Thoracic aorta (tissue), 2 donors: Measurements from ENCODE around the gene ACSS3. TPM values are rescaled to one million over a fixed set of nuclear protein-coding genes. Genes with fewer than 3 reads are reported as not detected.

Experiments used
- ATAC-seq: fragments of 150-250 bp; one replicate; pipeline ENCODE4 v1.8.0; 2017; ENCODE audit warnings: low read depth; ENCODE audit not compliant: insufficient number of reproducible peaks, low FRiP score
- DNase-seq: peaks from one replicate; pipeline ENCODE4 v3.0.0-alpha.2; 2020; ENCODE audit warnings: low spot score
- H3K27ac ChIP-seq, 2 donors: fragments of 200-600 bp; sonication (generic); 1 replicate in 1 of 2; 2 replicates in 1 of 2; pipeline ENCODE4 v1.5.1; 2016; ENCODE audit warnings: mild to moderate bottlenecking in 2 of 2, moderate library complexity in 2 of 2
- H3K27me3 ChIP-seq: fragments of 200-600 bp; sonication (generic); replicated peaks from 2 replicates; pipeline ENCODE4 v1.6.0; 2016; ENCODE audit warnings: mild to moderate bottlenecking; ENCODE audit not compliant: insufficient read depth
- H3K36me3 ChIP-seq: fragments of 200-600 bp; sonication (generic); one replicate; pipeline ENCODE4 v1.5.1; 2016
- H3K4me1 ChIP-seq, 2 donors: fragments of 200-600 bp; sonication (generic); 1 replicate in 1 of 2; 2 replicates in 1 of 2; pipeline versions ENCODE4 v1.5.1 to v1.6.0; 2016; ENCODE audit warnings: low read depth in 2 of 2, mild to moderate bottlenecking in 1 of 2; ENCODE audit not compliant: control insufficient read depth in 1 of 2
- H3K4me3 ChIP-seq: fragments of 200-600 bp; sonication (generic); 2 replicates; pipeline ENCODE4 v1.5.1; 2016; ENCODE audit warnings: mild to moderate bottlenecking
- H3K9me3 ChIP-seq: fragments of 200-600 bp; sonication (generic); 2 replicates; pipeline ENCODE4 v1.5.1; 2016
- total RNA-seq, 2 donors: library from RNA; depleted of rRNA; stranded (reverse); fragments of >200 nt; gene quantifications; one replicate each; pipeline versions ENCODE4 v1.1.0 to v1.2.3, GENCODE V29; 2016
- TF ChIP-seq, protein P1 (sequence below): fragments of 200-600 bp; sonication (generic); IDR thresholded peaks from one replicate; pipeline ENCODE4 v1.5.1; 2019; ENCODE audit warnings: antibody characterized with exemption

ACSS3 gene
- total RNA-seq, 2 donors from 2014 or later, result 16.5 to 30.0 TPM

DNA sequence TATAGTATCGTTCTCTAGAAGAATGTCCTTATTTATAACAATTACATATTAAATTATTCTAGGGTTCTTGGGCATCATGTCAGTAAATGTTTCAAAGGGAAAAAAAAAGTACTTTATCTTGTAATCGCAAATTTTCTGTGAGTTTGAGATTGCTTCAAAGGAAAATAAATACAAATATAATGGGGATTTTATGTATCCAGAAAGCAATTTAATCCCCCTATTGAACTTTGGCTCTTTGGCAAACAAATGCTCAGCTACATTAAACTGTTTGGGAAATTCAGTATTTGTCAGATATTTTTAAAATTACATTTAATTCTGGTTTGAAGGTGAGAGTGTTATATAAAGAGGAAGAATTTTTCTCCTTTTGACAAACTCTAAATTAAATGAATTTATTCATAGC, 8.0 kb downstream of the ACSS3 start:
- Histone ChIP-seq H3K9me3 (no peaks in the 10 kb centered on the region), H3K27me3 (no peaks in the 10 kb centered on the region), H3K4me1 (peaks cover 8 to 9% of the 10 kb centered on the region in 2 donors), H3K27ac (no peak overlapping the region), H3K4me3 (no peak overlapping the region), H3K36me3 (no peaks in the 10 kb centered on the region)
- no peak for ATAC-seq
- no peak for DNase-seq
- TF ChIP-seq, protein P1, sequence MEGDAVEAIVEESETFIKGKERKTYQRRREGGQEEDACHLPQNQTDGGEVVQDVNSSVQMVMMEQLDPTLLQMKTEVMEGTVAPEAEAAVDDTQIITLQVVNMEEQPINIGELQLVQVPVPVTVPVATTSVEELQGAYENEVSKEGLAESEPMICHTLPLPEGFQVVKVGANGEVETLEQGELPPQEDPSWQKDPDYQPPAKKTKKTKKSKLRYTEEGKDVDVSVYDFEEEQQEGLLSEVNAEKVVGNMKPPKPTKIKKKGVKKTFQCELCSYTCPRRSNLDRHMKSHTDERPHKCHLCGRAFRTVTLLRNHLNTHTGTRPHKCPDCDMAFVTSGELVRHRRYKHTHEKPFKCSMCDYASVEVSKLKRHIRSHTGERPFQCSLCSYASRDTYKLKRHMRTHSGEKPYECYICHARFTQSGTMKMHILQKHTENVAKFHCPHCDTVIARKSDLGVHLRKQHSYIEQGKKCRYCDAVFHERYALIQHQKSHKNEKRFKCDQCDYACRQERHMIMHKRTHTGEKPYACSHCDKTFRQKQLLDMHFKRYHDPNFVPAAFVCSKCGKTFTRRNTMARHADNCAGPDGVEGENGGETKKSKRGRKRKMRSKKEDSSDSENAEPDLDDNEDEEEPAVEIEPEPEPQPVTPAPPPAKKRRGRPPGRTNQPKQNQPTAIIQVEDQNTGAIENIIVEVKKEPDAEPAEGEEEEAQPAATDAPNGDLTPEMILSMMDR, result no peak

DNA sequence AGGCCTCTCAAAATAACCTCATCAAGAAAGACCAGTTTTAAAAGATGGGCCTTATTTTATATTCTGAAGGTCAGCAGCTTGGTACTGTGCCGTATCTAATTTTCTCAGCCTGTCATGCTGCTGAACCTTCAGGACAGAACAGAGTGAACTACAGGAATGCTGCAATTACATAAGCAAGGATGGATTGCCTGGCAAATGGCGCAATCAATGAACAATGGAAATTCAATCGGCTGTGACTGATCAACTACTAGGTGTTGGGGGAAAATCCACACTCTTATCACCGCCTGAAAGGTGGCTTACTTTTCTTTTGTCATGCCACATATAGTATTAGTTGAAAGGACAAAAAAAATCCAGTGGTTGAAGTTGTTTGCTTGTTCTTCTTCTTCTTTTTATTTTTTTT, 8.5 kb downstream of the ACSS3 start:
- DNase-seq, result no peak
- no peaks in the 10 kb centered on the region for H3K27me3 ChIP-seq
- H3K36me3 ChIP-seq, result no peaks in the 10 kb centered on the region
- H3K9me3 ChIP-seq, result no peaks in the 10 kb centered on the region
- peaks cover 4 to 5% of the 10 kb centered on the region in 2 donors for H3K4me1 ChIP-seq
- TF ChIP-seq, protein P1, result no peak
- H3K4me3 ChIP-seq, result no peak overlapping the region
- H3K27ac ChIP-seq, result no peak overlapping the region
- no peak for ATAC-seq

DNA sequence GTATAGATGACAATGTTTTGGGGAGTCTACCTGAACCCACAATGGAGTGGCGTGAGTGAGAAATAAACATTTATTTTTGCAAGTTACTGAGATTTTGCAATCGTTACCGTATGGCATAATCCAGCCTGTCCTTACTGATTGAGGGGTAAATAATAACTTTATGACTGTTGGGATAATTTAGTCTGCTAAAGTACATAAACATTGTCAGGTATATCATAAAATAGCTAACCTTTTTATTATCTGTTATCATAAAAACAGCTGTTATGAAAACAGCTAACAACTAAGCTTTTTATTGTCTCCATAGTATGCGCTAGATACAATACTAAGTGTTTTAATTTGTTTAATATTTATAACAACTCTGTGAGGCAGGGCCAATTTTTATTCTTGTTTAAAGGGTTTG, 10.3 kb downstream of the ACSS3 start:
- no peak overlapping the region for H3K27ac ChIP-seq
- no peak overlapping the region for H3K4me3 ChIP-seq
- ATAC-seq (no peak), DNase-seq (no peak)
- TF ChIP-seq, protein P1, result no peak
- no peaks in the 10 kb centered on the region for H3K36me3 ChIP-seq
- H3K27me3 ChIP-seq, result no peaks in the 10 kb centered on the region
- H3K9me3 ChIP-seq, result no peaks in the 10 kb centered on the region
- peaks cover 0 to 5% of the 10 kb centered on the region in 2 donors for H3K4me1 ChIP-seq

DNA sequence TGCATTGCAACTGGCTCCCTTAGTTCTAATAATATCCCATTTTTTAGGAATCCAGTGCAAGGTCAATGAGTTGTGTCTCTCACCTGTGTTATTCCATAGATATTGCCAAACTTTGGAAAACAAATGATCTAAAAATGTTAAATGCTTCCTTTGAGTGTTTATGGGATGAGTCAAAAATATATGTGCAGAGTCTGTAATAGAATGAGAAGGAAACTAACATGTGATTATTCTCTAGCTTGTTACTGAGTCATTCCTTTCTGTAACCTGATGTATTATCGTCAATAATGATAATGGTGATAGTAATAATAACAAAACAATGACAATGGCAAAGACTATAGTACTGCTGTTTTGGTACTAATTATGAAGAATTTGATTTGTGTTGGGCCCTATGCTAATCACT, 11.5 kb downstream of the ACSS3 start:
- Histone ChIP-seq H3K27me3 (no peaks in the 10 kb centered on the region), H3K4me3 (no peak overlapping the region), H3K9me3 (no peaks in the 10 kb centered on the region), H3K4me1 (peaks cover 0 to 5% of the 10 kb centered on the region in 2 donors), H3K27ac (no peak overlapping the region), H3K36me3 (no peaks in the 10 kb centered on the region)
- no peak for ATAC-seq
- no peak for DNase-seq
- TF ChIP-seq, protein P1, result no peak

DNA sequence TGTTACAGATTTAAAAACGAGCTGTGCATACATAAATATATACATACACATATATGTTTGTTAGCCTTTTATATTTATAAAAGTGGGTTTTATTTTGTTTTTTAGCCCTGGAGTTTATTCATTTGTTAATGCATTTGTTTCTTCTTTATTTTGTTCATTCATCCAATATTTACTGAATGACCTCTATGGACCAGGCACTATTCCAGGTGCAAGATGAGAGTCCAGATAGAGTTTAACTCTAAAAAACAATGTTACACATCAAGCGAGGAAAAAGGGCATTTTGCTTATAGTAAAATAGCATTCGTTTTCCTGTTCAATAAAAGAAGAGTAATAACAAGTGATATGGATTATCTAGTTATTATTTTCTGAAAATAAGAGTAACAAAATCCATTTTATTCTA, 14.2 kb downstream of the ACSS3 start:
- Histone ChIP-seq H3K27me3 (no peaks in the 10 kb centered on the region), H3K36me3 (no peaks in the 10 kb centered on the region), H3K4me1 (no peaks in the 10 kb centered on the region), H3K27ac (no peak overlapping the region), H3K4me3 (no peak overlapping the region), H3K9me3 (no peaks in the 10 kb centered on the region)
- no peak for DNase-seq
- TF ChIP-seq, protein P1, result no peak
- no peak for ATAC-seq
